Keratinocyte (primary cell): ENCODE data around the gene CACNA2D1. TPM values are rescaled to one million over a fixed set of nuclear protein-coding genes. Genes with fewer than 3 reads are reported as not detected.

Experiments used
- DNase-seq: peaks from one replicate; pipeline ENCODE4 v3.0.0-alpha.2; 2011; ENCODE audit warnings: low read depth, missing footprints, low spot score
- FAIRE-seq: peaks from 2 replicates; lab custom pipeline; 2011; peaks lifted over from hg19 to GRCh38; lab: Jason Lieb, UNC
- H2AFZ ChIP-seq: 2 replicates; pipeline ENCODE4 v1.6.0; 2012; ENCODE audit warnings: low read length, control low read depth, inconsistent platforms; ENCODE audit not compliant: control insufficient read depth
- H3K27ac ChIP-seq: 2 replicates; pipeline ENCODE4 v1.5.1; 2011; ENCODE audit warnings: low read length; ENCODE audit not compliant: control insufficient read depth, insufficient read depth
- H3K27me3 ChIP-seq: 3 replicates; pipeline ENCODE4 v1.6.0; 2011; ENCODE audit warnings: low read length; ENCODE audit not compliant: control insufficient read depth, insufficient read depth; ENCODE audit errors: extremely low read depth
- H3K36me3 ChIP-seq, 2 experiments: 2 replicates in 1 of 2; 3 replicates in 1 of 2; pipeline ENCODE4 v1.5.1; 2011; ENCODE audit warnings: low read length in 2 of 2, mild to moderate bottlenecking in 1 of 2; ENCODE audit not compliant: control insufficient read depth in 2 of 2, insufficient read depth in 2 of 2; ENCODE audit errors: extremely low read depth in 1 of 2
- H3K4me1 ChIP-seq: 3 replicates; pipeline ENCODE4 v1.5.1; 2011; ENCODE audit warnings: low read length; ENCODE audit not compliant: control insufficient read depth, insufficient read depth; ENCODE audit errors: extremely low read depth
- H3K4me2 ChIP-seq: 3 replicates; pipeline ENCODE4 v1.6.0; 2011; ENCODE audit warnings: low read depth, low read length; ENCODE audit not compliant: control insufficient read depth, insufficient read depth; ENCODE audit errors: extremely low read depth
- H3K4me3 ChIP-seq, 3 experiments: fragments of 200-600 bp in 1 of 3; sonication (generic) in 1 of 3; 2 replicates in 2 of 3; 3 replicates in 1 of 3; pipeline ENCODE4 v1.5.1; 2011 to 2016; ENCODE audit warnings: low read length in 3 of 3, mild to moderate bottlenecking in 3 of 3, control low read depth in 2 of 3, inconsistent platforms in 1 of 3, low read depth in 1 of 3, mixed read lengths in 1 of 3, mixed run types in 1 of 3, moderate library complexity in 1 of 3; ENCODE audit not compliant: control insufficient read depth in 2 of 3, insufficient read depth in 2 of 3; ENCODE audit errors: extremely low read depth in 1 of 3
- H3K79me2 ChIP-seq: 2 replicates; pipeline ENCODE4 v1.6.0; 2012; ENCODE audit warnings: low read length; ENCODE audit not compliant: control insufficient read depth, insufficient read depth
- H3K9ac ChIP-seq: 3 replicates; pipeline ENCODE4 v1.6.0; 2011; ENCODE audit warnings: low read length; ENCODE audit not compliant: control insufficient read depth, insufficient read depth; ENCODE audit errors: extremely low read depth
- H3K9me1 ChIP-seq: 3 replicates; pipeline ENCODE4 v1.6.0; 2011; ENCODE audit warnings: low read length; ENCODE audit not compliant: control insufficient read depth, insufficient read depth; ENCODE audit errors: extremely low read depth
- H3K9me3 ChIP-seq: 2 replicates; pipeline ENCODE4 v1.5.1; 2012; ENCODE audit warnings: low read depth, low read length; ENCODE audit not compliant: control insufficient read depth
- H4K20me1 ChIP-seq: 3 replicates; pipeline ENCODE4 v1.6.0; 2011; ENCODE audit warnings: low read length; ENCODE audit not compliant: control insufficient read depth, insufficient read depth; ENCODE audit errors: extremely low read depth
- EZH2 ChIP-seq: IDR thresholded peaks from one replicate; pipeline ENCODE4 v1.6.1; 2012; ENCODE audit warnings: inconsistent platforms, mild to moderate bottlenecking, low read length, moderate library complexity
- dilution Hi-C: fragments of 300-500 bp; cut with MboI; formaldehyde crosslinking; loops from one replicate; pipeline ENCODE4 v1.7.0; 2020; ENCODE audit warnings: low sequenced_read_pairs; ENCODE audit not compliant: extremely low pct_ligation_motif_present
- polyA plus RNA-seq, 5 experiments: library from polyadenylated mRNA; depleted of rRNA in 3 of 5; stranded (reverse) in 3 of 5; stranded (forward) in 1 of 5; unstranded in 1 of 5; fragments of >200 nt; gene quantifications; 1 replicate in 1 of 5; 2 replicates in 3 of 5; 3 replicates in 1 of 5; pipeline versions ENCODE4 v1.2.1 to v1.2.3, GENCODE V29; 2011 to 2012; ENCODE audit warnings: missing spikeins in 2 of 5, low read depth in 1 of 5, low replicate concordance in 1 of 5
- TF ChIP-seq, protein P1 (sequence below), 3 experiments: IDR thresholded peaks in 1 of 3; conservative IDR thresholded peaks in 1 of 3; optimal IDR thresholded peaks in 1 of 3; 2 replicates in 2 of 3; 3 replicates in 1 of 3; pipeline versions ENCODE3 to v1.5.1; 2011; ENCODE audit warnings: low read length in 3 of 3, mild to moderate bottlenecking in 3 of 3, moderate library complexity in 2 of 3, control low read depth in 1 of 3, inconsistent platforms in 1 of 3; ENCODE audit not compliant: insufficient read depth in 2 of 3; ENCODE audit errors: extremely low read depth in 1 of 3

The CACNA2D1 gene
- polyA plus RNA-seq, 1 donor (not counting 4 experiments of a cell fraction or from before 2014, with no cell fraction given), result 1.8 TPM

DNA sequence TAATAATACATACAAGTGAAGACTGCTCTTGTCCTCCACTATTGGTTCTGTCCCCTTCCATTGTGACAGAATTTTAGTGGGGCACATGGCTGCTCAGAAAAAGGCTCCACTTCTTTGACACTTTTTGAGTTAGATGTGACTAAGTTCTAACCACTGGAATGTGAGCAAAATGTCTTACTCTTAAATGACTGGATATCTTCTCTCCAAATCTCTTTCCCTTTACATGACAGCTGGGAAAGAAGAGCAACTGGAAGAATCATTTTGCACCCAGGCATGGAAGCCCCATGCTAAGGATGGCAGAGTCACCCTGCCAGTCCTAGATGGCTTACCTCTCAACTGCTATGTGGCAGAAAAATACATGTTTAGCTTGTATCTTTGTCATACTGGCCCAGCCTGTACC, 97.7 kb downstream of the CACNA2D1 start:
- H2AFZ ChIP-seq, result no peak overlapping the region
- DNase-seq, result no peak
- no peaks in the 10 kb centered on the region for H3K79me2 ChIP-seq
- FAIRE-seq, result no peak
- H4K20me1 ChIP-seq, result no peaks in the 10 kb centered on the region
- no peaks in the 10 kb centered on the region for H3K9me1 ChIP-seq
- TF ChIP-seq, protein P1, sequence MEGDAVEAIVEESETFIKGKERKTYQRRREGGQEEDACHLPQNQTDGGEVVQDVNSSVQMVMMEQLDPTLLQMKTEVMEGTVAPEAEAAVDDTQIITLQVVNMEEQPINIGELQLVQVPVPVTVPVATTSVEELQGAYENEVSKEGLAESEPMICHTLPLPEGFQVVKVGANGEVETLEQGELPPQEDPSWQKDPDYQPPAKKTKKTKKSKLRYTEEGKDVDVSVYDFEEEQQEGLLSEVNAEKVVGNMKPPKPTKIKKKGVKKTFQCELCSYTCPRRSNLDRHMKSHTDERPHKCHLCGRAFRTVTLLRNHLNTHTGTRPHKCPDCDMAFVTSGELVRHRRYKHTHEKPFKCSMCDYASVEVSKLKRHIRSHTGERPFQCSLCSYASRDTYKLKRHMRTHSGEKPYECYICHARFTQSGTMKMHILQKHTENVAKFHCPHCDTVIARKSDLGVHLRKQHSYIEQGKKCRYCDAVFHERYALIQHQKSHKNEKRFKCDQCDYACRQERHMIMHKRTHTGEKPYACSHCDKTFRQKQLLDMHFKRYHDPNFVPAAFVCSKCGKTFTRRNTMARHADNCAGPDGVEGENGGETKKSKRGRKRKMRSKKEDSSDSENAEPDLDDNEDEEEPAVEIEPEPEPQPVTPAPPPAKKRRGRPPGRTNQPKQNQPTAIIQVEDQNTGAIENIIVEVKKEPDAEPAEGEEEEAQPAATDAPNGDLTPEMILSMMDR (optimal IDR thresholded peaks at IDR 0.05 in 1 of 3, IDR thresholded peaks at IDR 0.05 in 1 of 3, conservative IDR thresholded peaks at IDR 0.05 in 1 of 3; ENCODE audit: extremely low read depth in 1 of 3, insufficient read depth in 2 of 3, low read length in 3 of 3), result no peak
- TF ChIP-seq EZH2, result no peak
- no peaks in the 10 kb centered on the region for H3K4me1 ChIP-seq
- no peak overlapping the region for H3K4me3 ChIP-seq
- no peaks in the 10 kb centered on the region for H3K27me3 ChIP-seq
- no peak overlapping the region for H3K9ac ChIP-seq
- H3K4me2 ChIP-seq, result no peak overlapping the region
- no peak overlapping the region for H3K27ac ChIP-seq
- H3K36me3 ChIP-seq, result no peaks in the 10 kb centered on the region
- dilution Hi-C loops, result no loop called here
- no peaks in the 10 kb centered on the region for H3K9me3 ChIP-seq

DNA sequence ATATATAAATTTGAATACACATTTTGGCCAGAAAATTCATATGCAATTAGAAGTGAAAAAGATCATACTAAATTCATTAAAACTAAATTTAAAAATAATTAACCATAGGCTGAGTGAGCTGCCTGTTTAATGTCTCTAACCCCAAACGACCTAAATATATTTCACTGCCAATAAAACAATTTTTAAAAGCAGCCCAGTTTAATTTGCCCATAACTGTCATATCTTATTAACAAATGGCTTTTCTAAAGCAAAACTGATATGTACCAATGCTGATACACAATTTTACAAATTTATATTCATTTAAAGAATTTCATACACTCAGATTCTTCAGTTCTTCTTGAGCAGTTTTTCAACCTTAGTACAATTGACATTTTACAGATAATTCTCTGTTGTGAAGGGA, 99.9 kb downstream of the CACNA2D1 start:
- no peak for TF ChIP-seq EZH2
- TF ChIP-seq, protein P1 (optimal IDR thresholded peaks at IDR 0.05 in 1 of 3, IDR thresholded peaks at IDR 0.05 in 1 of 3, conservative IDR thresholded peaks at IDR 0.05 in 1 of 3; ENCODE audit: extremely low read depth in 1 of 3, insufficient read depth in 2 of 3, low read length in 3 of 3), result no peak
- FAIRE-seq, result no peak
- no peaks in the 10 kb centered on the region for H3K9me1 ChIP-seq
- DNase-seq, result no peak
- no peak overlapping the region for H3K27ac ChIP-seq
- H3K27me3 ChIP-seq, result no peaks in the 10 kb centered on the region
- no peak overlapping the region for H3K9ac ChIP-seq
- dilution Hi-C loops, result no loop called here
- no peaks in the 10 kb centered on the region for H3K36me3 ChIP-seq
- H3K4me1 ChIP-seq, result no peaks in the 10 kb centered on the region
- no peaks in the 10 kb centered on the region for H4K20me1 ChIP-seq
- no peaks in the 10 kb centered on the region for H3K79me2 ChIP-seq
- no peaks in the 10 kb centered on the region for H3K9me3 ChIP-seq
- no peak overlapping the region for H2AFZ ChIP-seq
- H3K4me3 ChIP-seq, result no peak overlapping the region
- H3K4me2 ChIP-seq, result no peak overlapping the region
